NCI-H748 (cell line): Measurements from ENCODE around the gene IL2RA.
"Not testable (repeated sequence)": the region's sequence is repeated elsewhere in the genome, so short reads cannot be mapped to it uniquely, and the experiment has no call there.

Source experiments
- DNase-seq: peaks from one replicate; lab custom pipeline; 2025; ENCODE audit not compliant: unreplicated experiment; lab: John Stamatoyannopoulos, UW

The IL2RA gene

GRCh38 chr10:6083523-6084475 lies 21.6 kb upstream of the IL2RA start:
- no peak for DNase-seq

GRCh38 chr10:6082496-6083395 lies 20.6 kb upstream of the IL2RA start:
- DNase-seq: no peak

GRCh38 chr10:6080417-6080973 lies 18.3 kb upstream of the IL2RA start:
- DNase-seq: no peak

GRCh38 chr10:6079044-6079443 lies 16.9 kb upstream of the IL2RA start:
- DNase-seq: no peak

- no peak for DNase-seq
Observed at GRCh38 chr10:6077071-6077675, 15.0 kb upstream of the IL2RA start.

GRCh38 chr10:6074489-6075301 lies 12.5 kb upstream of the IL2RA start:
- no peak for DNase-seq

GRCh38 chr10:6072215-6072934 lies 10.2 kb upstream of the IL2RA start:
- no peak for DNase-seq

GRCh38 chr10:6071181-6072175 lies 9.3 kb upstream of the IL2RA start:
- DNase-seq: no peak

- no peak for DNase-seq
Observed at GRCh38 chr10:6070660-6071059, 8.5 kb upstream of the IL2RA start.

GRCh38 chr10:6069081-6069931 lies 7.1 kb upstream of the IL2RA start:
- DNase-seq: no peak

GRCh38 chr10:6068422-6068821 lies 6.3 kb upstream of the IL2RA start:
- no peak for DNase-seq

- DNase-seq: no peak
Observed at GRCh38 chr10:6068006-6068405, 5.8 kb upstream of the IL2RA start.

GRCh38 chr10:6067457-6067856 lies 5.3 kb upstream of the IL2RA start:
- DNase-seq: no peak

- DNase-seq: no peak
Observed at GRCh38 chr10:6065835-6066234, 3.7 kb upstream of the IL2RA start.

- DNase-seq: no peak
Observed at GRCh38 chr10:6065406-6065805, 3.2 kb upstream of the IL2RA start.

GRCh38 chr10:6064726-6065125 lies 2.6 kb upstream of the IL2RA start:
- not testable (repeated sequence) for DNase-seq

GRCh38 chr10:6064119-6064518 lies 2.0 kb upstream of the IL2RA start:
- DNase-seq: no peak
